Left colon (tissue), 2 donors: ENCODE data around the gene IGFBP7. TPM values are rescaled to one million over a fixed set of nuclear protein-coding genes. Genes with fewer than 3 reads are reported as not detected.

Experiments
- ATAC-seq: fragments of 200-7000 bp; cut with Tn5 transposase; one replicate; pipeline ENCODE4 v1.9.1; 2020; ENCODE audit warnings: mild to moderate bottlenecking, moderate library complexity
- DNase-seq, 2 donors: peaks; one replicate each; pipeline ENCODE4 v3.0.0-alpha.2; 2020
- intact Hi-C, 2 donors: fragments of 100-400 bp; cut with DNase I in 1 of 2; cut with micrococcal nuclease in 1 of 2; formaldehyde crosslinking; loops; one replicate each; pipeline versions ENCODE4 v1.11.2 to v1.14.0; 2022; cut with DNase I, micrococcal nuclease
- total RNA-seq, 2 donors: library from RNA; stranded (reverse); fragmentation: NEBNext Ultra II Directional; extraction: Animal tissue kit (Norgen Biotek cat#: 25700); gene quantifications; one replicate each; pipeline ENCODE4 v1.2.1, GENCODE V29; 2021
- donor health status: DM: no; HTN: no; CAD: no.
- donor health status: DM: yes; HTN: yes; CAD: no.

IGFBP7 gene
- total RNA-seq, 2 donors from 2014 or later, result 55.3 to 98.0 TPM

- DNase-seq, result no peak
- no peak for ATAC-seq
- intact Hi-C loops, result no loop called here
Observed at GRCh38 chr4:57136281-57136680, 26.1 kb upstream of the IGFBP7 start.

GRCh38 chr4:57132743-57133137, 22.6 kb upstream of the IGFBP7 start:
- ATAC-seq (no peak), DNase-seq (no peak)
- intact Hi-C loops, result no loop called here

GRCh38 chr4:57131849-57132742, 21.9 kb upstream of the IGFBP7 start:
- no peak for ATAC-seq

GRCh38 chr4:57129477-57129876, 19.3 kb upstream of the IGFBP7 start:
- DNase-seq (no peak), ATAC-seq (no peak)
- intact Hi-C loops, result no loop called here

More at GRCh38 chr4:57131849-57132742, 21.9 kb upstream of the IGFBP7 start:
- intact Hi-C loops, result no loop called here
- DNase-seq, result no peak

GRCh38 chr4:57127361-57127760, 17.2 kb upstream of the IGFBP7 start:
- ATAC-seq, result no peak
- intact Hi-C loops, result no loop called here
- no peak for DNase-seq

- DNase-seq (no peak), ATAC-seq (no peak)
- intact Hi-C loops, result no loop called here
Observed at GRCh38 chr4:57125996-57126395, 15.8 kb upstream of the IGFBP7 start.

- intact Hi-C loops, result no loop called here
- no peak for ATAC-seq
- DNase-seq, result no peak
Observed at GRCh38 chr4:57124145-57124544, 14.0 kb upstream of the IGFBP7 start.

- no peak for ATAC-seq
- DNase-seq, result no peak
- intact Hi-C loops, result no loop called here
Observed at GRCh38 chr4:57122959-57123358, 12.8 kb upstream of the IGFBP7 start.

GRCh38 chr4:57119054-57119651, 9.0 kb upstream of the IGFBP7 start:
- ATAC-seq, result peak; percentile 54
- DNase-seq, result peak; percentile 16 to 63
- intact Hi-C loops, result no loop called here

- ATAC-seq, result no peak
- intact Hi-C loops, result no loop called here
- DNase-seq, result no peak
Observed at GRCh38 chr4:57117491-57117890, 7.3 kb upstream of the IGFBP7 start.

- no peak for ATAC-seq
- intact Hi-C loops, result no loop called here
- no peak for DNase-seq
Observed at GRCh38 chr4:57116245-57116644, 6.1 kb upstream of the IGFBP7 start.

- DNase-seq (no peak), ATAC-seq (no peak)
- intact Hi-C loops, result loop anchor here in 1 of 2 donors (5.0 kb wide), 1 partner anchor 73 kb away; no protein-coding TSS in a partner anchor
Observed at GRCh38 chr4:57114973-57115372, 4.8 kb upstream of the IGFBP7 start.

- ATAC-seq (no peak), DNase-seq (no peak)
- intact Hi-C loops, result loop anchor here in 1 of 2 donors (5.0 kb wide), 1 partner anchor 72 kb away; no protein-coding TSS in a partner anchor
Observed at GRCh38 chr4:57113870-57114269, 3.7 kb upstream of the IGFBP7 start.

GRCh38 chr4:57110640-57111511, 691 bp upstream of the IGFBP7 start:
- DNase-seq (peak; percentile 19 to 41), ATAC-seq (peak; percentile 43)
- intact Hi-C loops, result loop anchor here in 1 of 2 donors (5.0 kb wide), 1 partner anchor 69 kb away; no protein-coding TSS in a partner anchor

GRCh38 chr4:57109411-57109846, 756 bp downstream of the IGFBP7 start:
- peak in 1 of 2 donors; percentile 9 for DNase-seq
- ATAC-seq, result no peak
- intact Hi-C loops, result no loop called here

GRCh38 chr4:57106181-57106580, 4.0 kb downstream of the IGFBP7 start:
- DNase-seq, result no peak
- no peak for ATAC-seq
- intact Hi-C loops, result no loop called here

GRCh38 chr4:57104706-57105560, 5.3 kb downstream of the IGFBP7 start:
- DNase-seq (no peak), ATAC-seq (no peak)
- intact Hi-C loops, result no loop called here

- intact Hi-C loops, result no loop called here
- no peak for DNase-seq
- ATAC-seq, result no peak
Observed at GRCh38 chr4:57103051-57103450, 7.1 kb downstream of the IGFBP7 start.
